ENCODE data around the gene KCNQ5.

DNA sequence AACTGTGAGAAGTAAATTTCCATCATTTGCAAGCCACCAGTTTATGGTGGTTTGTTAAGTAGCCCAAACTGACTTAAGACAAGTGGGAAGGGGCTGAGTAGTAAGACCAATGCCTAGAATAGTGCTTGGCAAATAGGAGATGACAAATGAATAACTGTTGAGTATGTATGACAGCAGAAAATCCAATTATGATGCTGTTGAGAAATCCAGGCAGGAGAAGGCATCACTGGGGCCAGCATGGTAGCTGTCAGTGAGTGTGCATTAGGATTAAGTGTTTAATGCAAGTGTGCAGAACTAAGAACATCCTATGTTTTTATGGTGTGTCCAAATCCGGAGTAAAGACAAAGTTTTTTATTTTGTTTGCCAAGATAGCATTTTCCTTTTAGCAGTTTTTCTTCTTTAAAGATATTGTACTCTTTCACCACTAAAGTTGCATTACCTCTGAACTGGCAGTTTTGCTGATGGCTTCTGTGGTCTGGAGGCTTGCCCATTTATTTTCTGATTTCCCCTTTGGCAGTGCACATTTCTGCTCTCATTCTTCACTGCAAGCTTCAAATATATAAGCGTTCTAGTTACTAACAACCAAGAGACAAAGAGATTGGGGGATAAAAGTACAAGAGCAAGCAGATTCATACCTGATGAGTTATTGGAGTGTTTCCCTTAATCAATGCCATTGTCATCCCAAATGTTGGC lies 289.7 kb downstream of the KCNQ5 start:
- no peak for TF ChIP-seq CTCF (conservative IDR thresholded peaks at IDR 0.05; ENCODE audit: low read depth, low read length)
- TF ChIP-seq EZH2 (IDR thresholded peaks at IDR 0.05; ENCODE audit: borderline replicate concordance, low read depth, low read length, poor library complexity, severe bottlenecking), result no peak
